Measurements from ENCODE around the gene TBC1D14. TPM values are rescaled to one million over a fixed set of nuclear protein-coding genes. Genes with fewer than 3 reads are reported as not detected.

The TBC1D14 gene
- total and polyA plus RNA-seq, 7 donors = 19.2 to 46.4 (median 29.5) TPM

DNA sequence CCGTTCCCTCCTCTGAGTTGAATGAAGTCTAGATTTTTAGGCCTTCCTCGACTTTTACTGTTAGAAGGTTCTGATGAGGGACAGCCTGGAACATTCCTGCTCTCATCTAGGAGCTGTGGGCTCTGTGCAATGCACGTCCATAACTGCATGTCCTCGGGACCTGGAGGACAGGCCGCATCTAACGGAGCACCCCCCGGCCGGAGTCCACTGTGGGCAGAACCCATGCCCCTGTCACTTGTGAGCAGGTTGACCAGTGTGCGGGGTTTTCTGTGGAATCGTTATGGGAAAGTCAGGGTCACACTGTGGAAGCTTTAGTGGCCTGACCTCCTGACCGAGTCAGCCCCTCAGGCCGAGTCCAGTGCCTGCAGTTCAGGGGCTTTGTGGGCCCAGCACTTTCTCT lies 114.3 kb downstream of the TBC1D14 start:
- Histone ChIP-seq H3K27ac (no peak overlapping the region), H3K27me3 (no peaks in the 10 kb centered on the region), H3K4me1 (no peaks in the 10 kb centered on the region), H3K9me3 (no peaks in the 10 kb centered on the region), H3K4me3 (no peak overlapping the region), H3K36me3 (peaks cover 0 to 82% (median 13%) of the 10 kb centered on the region in 4 donors)
- intact Hi-C loops (cut with DNase I) = no loop called here
- DNase-seq = no peak
- TF ChIP-seq, protein P1, sequence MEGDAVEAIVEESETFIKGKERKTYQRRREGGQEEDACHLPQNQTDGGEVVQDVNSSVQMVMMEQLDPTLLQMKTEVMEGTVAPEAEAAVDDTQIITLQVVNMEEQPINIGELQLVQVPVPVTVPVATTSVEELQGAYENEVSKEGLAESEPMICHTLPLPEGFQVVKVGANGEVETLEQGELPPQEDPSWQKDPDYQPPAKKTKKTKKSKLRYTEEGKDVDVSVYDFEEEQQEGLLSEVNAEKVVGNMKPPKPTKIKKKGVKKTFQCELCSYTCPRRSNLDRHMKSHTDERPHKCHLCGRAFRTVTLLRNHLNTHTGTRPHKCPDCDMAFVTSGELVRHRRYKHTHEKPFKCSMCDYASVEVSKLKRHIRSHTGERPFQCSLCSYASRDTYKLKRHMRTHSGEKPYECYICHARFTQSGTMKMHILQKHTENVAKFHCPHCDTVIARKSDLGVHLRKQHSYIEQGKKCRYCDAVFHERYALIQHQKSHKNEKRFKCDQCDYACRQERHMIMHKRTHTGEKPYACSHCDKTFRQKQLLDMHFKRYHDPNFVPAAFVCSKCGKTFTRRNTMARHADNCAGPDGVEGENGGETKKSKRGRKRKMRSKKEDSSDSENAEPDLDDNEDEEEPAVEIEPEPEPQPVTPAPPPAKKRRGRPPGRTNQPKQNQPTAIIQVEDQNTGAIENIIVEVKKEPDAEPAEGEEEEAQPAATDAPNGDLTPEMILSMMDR (IDR thresholded peaks at IDR 0.05) = no peak
- TF ChIP-seq POLR2A (IDR thresholded peaks at IDR 0.05) (no peak), POLR2AphosphoS5 (IDR thresholded peaks at IDR 0.05) (no peak), EP300 (IDR thresholded peaks at IDR 0.05) (no peak)
- 94 to 95% methylated on average over 12 of the region's 12 CpGs for WGBS, 2 donors

DNA sequence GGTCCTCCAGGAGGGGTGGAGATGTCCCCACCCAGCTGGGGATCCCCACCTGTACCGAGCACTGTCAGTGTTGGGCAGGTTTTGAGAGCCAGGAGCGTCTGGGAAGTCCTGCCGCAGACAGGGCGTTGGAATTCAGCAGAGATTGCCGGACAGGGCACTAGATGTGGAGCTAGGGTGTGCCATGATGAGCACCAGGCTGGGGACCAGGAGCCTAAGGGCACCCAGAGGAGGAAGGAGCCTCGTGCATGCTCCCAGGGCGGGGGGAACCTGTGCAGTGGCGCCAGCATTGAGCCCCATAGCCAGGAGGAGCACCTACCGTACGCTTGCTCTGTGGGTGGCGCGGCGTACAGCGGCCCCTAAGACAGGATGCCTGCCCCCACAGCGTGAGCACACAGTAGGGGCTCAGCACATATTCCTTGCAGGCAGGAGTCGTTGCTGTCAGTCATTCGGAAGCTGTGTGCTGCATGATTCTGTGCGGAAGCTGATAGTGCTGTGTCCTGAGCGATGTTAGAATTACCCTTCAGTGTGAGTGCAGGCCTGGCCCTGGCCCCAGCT lies 114.8 kb downstream of the TBC1D14 start:
- intact Hi-C loops (cut with DNase I) = no loop called here
- 90 to 93% methylated on average over 19 of the region's 19 CpGs for WGBS, 2 donors
- no peak overlapping the region for H3K27ac ChIP-seq
- H3K36me3 ChIP-seq = peaks cover 0 to 82% (median 15%) of the 10 kb centered on the region in 4 donors
- H3K4me3 ChIP-seq = no peak overlapping the region
- no peak for DNase-seq
- no peaks in the 10 kb centered on the region for H3K27me3 ChIP-seq
- no peaks in the 10 kb centered on the region for H3K9me3 ChIP-seq
- no peaks in the 10 kb centered on the region for H3K4me1 ChIP-seq
- no peak for TF ChIP-seq EP300 (IDR thresholded peaks at IDR 0.05)
- TF ChIP-seq POLR2A (IDR thresholded peaks at IDR 0.05) = no peak
- TF ChIP-seq POLR2AphosphoS5 (IDR thresholded peaks at IDR 0.05) = no peak
- TF ChIP-seq, protein P1 (IDR thresholded peaks at IDR 0.05) = no peak

DNA sequence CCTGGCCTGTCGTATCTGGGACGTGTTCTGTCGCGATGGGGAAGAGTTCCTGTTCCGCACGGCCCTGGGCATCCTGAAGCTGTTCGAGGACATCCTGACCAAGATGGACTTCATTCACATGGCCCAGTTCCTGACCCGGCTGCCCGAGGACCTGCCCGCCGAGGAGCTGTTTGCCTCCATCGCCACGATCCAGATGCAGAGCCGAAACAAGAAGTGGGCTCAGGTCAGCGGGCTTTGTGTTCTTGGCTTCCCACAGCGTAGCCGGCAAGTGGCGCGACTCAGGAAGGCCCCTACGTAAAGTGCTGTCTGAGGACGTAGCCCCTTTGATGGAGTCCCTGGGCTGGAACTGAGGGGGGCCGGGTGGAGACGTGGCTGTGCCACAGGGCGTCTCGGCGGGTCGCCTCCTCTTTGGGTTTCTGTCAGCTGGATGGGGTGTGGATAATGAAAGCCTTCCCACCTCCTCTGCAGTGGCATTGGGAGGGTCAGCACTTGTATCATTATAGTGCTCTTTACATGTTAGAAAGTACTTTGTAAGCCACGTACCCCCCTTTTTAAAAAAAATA lies 115.5 kb downstream of the TBC1D14 start:
- intact Hi-C loops (cut with DNase I) = no loop called here
- no peak for TF ChIP-seq EP300 (IDR thresholded peaks at IDR 0.05)
- no peak for TF ChIP-seq POLR2A (IDR thresholded peaks at IDR 0.05)
- TF ChIP-seq, protein P1 (IDR thresholded peaks at IDR 0.05) = no peak
- TF ChIP-seq POLR2AphosphoS5 (IDR thresholded peaks at IDR 0.05) = no peak
- no peaks in the 10 kb centered on the region for H3K4me1 ChIP-seq
- peaks cover 0 to 89% (median 20%) of the 10 kb centered on the region in 4 donors for H3K36me3 ChIP-seq
- DNase-seq = no peak
- no peaks in the 10 kb centered on the region for H3K9me3 ChIP-seq
- WGBS, 2 donors = 92 to 94% methylated on average over 28 of the region's 28 CpGs
- H3K27ac ChIP-seq = no peak overlapping the region
- no peaks in the 10 kb centered on the region for H3K27me3 ChIP-seq
- no peak overlapping the region for H3K4me3 ChIP-seq

DNA sequence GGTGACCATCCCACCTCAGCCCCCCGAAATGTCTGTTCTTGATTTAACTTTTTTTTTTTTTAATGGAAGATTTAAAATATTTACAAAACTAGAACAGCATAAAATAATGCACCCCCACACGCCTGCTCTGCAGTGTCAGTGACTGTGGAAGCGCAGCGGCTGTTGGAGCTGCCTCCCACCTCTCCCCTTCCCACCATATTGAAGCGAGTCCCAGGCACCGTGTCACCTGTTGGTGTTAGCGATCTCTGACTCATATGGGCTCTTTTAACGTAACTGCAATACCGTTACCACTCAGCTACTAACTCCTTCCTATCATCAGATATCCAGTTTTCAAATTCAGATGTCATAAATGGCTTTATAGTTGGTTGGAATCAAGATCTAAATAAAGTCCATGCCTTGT lies 116.5 kb downstream of the TBC1D14 start:
- H3K27ac ChIP-seq = no peak overlapping the region
- intact Hi-C loops (cut with DNase I) = no loop called here

More for the DNA sequence above, 116.5 kb downstream of the TBC1D14 start:
- peaks cover 0 to 91% (median 26%) of the 10 kb centered on the region in 4 donors for H3K36me3 ChIP-seq
- H3K9me3 ChIP-seq = no peaks in the 10 kb centered on the region
- H3K4me3 ChIP-seq = no peak overlapping the region
- no peaks in the 10 kb centered on the region for H3K4me1 ChIP-seq
- DNase-seq = no peak
- WGBS, 2 donors = 95% methylated on average over 9 of the region's 9 CpGs
- no peak for TF ChIP-seq EP300 (IDR thresholded peaks at IDR 0.05)
- TF ChIP-seq POLR2AphosphoS5 (IDR thresholded peaks at IDR 0.05) = no peak
- TF ChIP-seq, protein P1 (IDR thresholded peaks at IDR 0.05) = no peak
- H3K27me3 ChIP-seq = no peaks in the 10 kb centered on the region

Data from sigmoid colon (tissue), 7 donors.